ENCODE data around the gene FAM161A.

GRCh38 chr2:61802548-61802947, 51.3 kb downstream of the FAM161A start:
- no peak for TF ChIP-seq CTCF (IDR thresholded peaks at IDR 0.05; ENCODE audit: insufficient read depth, low read depth, low read length)
- TF ChIP-seq EZH2 (IDR thresholded peaks at IDR 0.05; ENCODE audit: insufficient read depth, low read length): no peak
